ENCODE results near the gene RNF166. TPM values are rescaled to one million over a fixed set of nuclear protein-coding genes. Genes with fewer than 3 reads are reported as not detected.

Gene RNF166
- polyA plus RNA-seq, result 0.73 TPM in 1 of 2 replicates, not detected in the other

GRCh38 chr16:88706229-88706964 lies at the start of gene RNF166, which contains the start of gene CTU2:
TSS of gene RNF166 (minus strand) at chr16:88706408. CDS start at chr16:88706325, 83 bp downstream.
TSS of gene CTU2 (plus strand) at chr16:88706503. CDS start at chr16:88706531, 28 bp downstream.

GRCh38 chr16:88686439-88687253 lies 19.6 kb downstream of the RNF166 start, which contains the start of gene SNAI3:
TSS of gene SNAI3 (minus strand) at chr16:88686507. CDS start at chr16:88686406, 101 bp downstream.

GRCh38 chr16:88662843-88663606 lies 43.2 kb downstream of the RNF166 start, which contains the start of gene MVD:
TSS of gene MVD (minus strand) at chr16:88663091. CDS start at chr16:88663080, 11 bp downstream.

GRCh38 chr16:88650749-88651275 lies 55.4 kb downstream of the RNF166 start, which contains the start of gene CYBA:
TSS of gene CYBA (minus strand) at chr16:88651053. CDS start at chr16:88651013, 40 bp downstream.

Other genes with a start within 250 kb of the RNF166 start
- 4.7 and 11.0 TPM in 2 replicates for gene ZC3H18, start 136.0 kb downstream of the RNF166 start, polyA plus RNA-seq
- not detected in 2 replicates for gene IL17C, start 67.8 kb downstream of the RNF166 start, polyA plus RNA-seq
- gene CYBA, start 55.4 kb downstream of the RNF166 start, polyA plus RNA-seq, result 0.73 TPM in 1 of 2 replicates, not detected in the other
- gene MVD, start 43.3 kb downstream of the RNF166 start, polyA plus RNA-seq, result 6.0 and 7.4 TPM in 2 replicates
- gene SNAI3, start 19.9 kb downstream of the RNF166 start, polyA plus RNA-seq, result not detected in 2 replicates
- 1.3 TPM in 2 replicates for gene CTU2, start 95 bp upstream of the RNF166 start, polyA plus RNA-seq
- gene PIEZO1, start 78.8 kb upstream of the RNF166 start, polyA plus RNA-seq, result 0.66 and 0.71 TPM in 2 replicates
- 0.17 TPM in 1 of 2 replicates, not detected in the other for gene CDT1, start 97.4 kb upstream of the RNF166 start, polyA plus RNA-seq
- 28.7 and 41.2 TPM in 2 replicates for gene APRT, start 105.5 kb upstream of the RNF166 start, polyA plus RNA-seq
- 6.4 and 7.4 TPM in 2 replicates for gene GALNS, start 150.5 kb upstream of the RNF166 start, polyA plus RNA-seq
- gene TRAPPC2L, start 150.7 kb upstream of the RNF166 start, polyA plus RNA-seq, result 97.9 and 106 TPM in 2 replicates
- gene PABPN1L, start 160.3 kb upstream of the RNF166 start, polyA plus RNA-seq, result not detected in 2 replicates